H1 (cell line): ENCODE measurements around the gene FBN2. TPM values are rescaled to one million over a fixed set of nuclear protein-coding genes. Genes with fewer than 3 reads are reported as not detected.

Experiments used
- CTCF ChIA-PET: fragments of 300-600 bp; sonication (Branson Sonifier 250); formaldehyde crosslinking; loops from one replicate; lab custom pipeline; 2021; ENCODE audit not compliant: partially characterized antibody; lab: Charles Lee
- POLR2A ChIA-PET: fragments of 300-600 bp; sonication (Branson Sonifier 250); formaldehyde crosslinking; loops from one replicate; lab custom pipeline; 2021; ENCODE audit warnings: inconsistent platforms; ENCODE audit not compliant: partially characterized antibody; lab: Charles Lee
- DNase-seq, 2 experiments: peaks; one replicate each; pipeline versions ENCODE4 v3.0.0 to v3.0.0-alpha.2; 2010 to 2022; ENCODE audit warnings: low spot score in 2 of 2, low read depth in 1 of 2, mixed read lengths in 1 of 2
- FAIRE-seq: peaks from 2 replicates; lab custom pipeline; 2011; peaks lifted over from hg19 to GRCh38; lab: Jason Lieb, UNC
- H2AFZ ChIP-seq: 2 replicates; pipeline ENCODE4 v1.8.1; 2012; ENCODE audit warnings: low read length, inconsistent platforms
- H2AK5ac ChIP-seq: 2 replicates; pipeline ENCODE4 v1.6.1; 2013; ENCODE audit warnings: low read depth, low read length
- H2BK120ac ChIP-seq: replicated peaks from 2 replicates; pipeline ENCODE3; 2013; ENCODE audit warnings: low read depth, low read length, inconsistent platforms
- H2BK12ac ChIP-seq: 2 replicates; pipeline ENCODE4 v1.6.1; 2013; ENCODE audit warnings: low read depth, low read length
- H2BK15ac ChIP-seq: 2 replicates; pipeline ENCODE4 v1.6.1; 2013; ENCODE audit warnings: low read length
- H2BK20ac ChIP-seq: 2 replicates; pipeline ENCODE4 v1.6.1; 2013; ENCODE audit warnings: low read length
- H2BK5ac ChIP-seq: 2 replicates; pipeline ENCODE4 v1.6.1; 2013; ENCODE audit warnings: low read depth, low read length
- H3K14ac ChIP-seq: 2 replicates; pipeline ENCODE4 v1.6.1; 2013; ENCODE audit warnings: inconsistent platforms; ENCODE audit not compliant: insufficient read length
- H3K18ac ChIP-seq: 2 replicates; pipeline ENCODE4 v1.6.1; 2013; ENCODE audit warnings: low read length; ENCODE audit errors: extremely low read depth
- H3K23ac ChIP-seq: 2 replicates; pipeline ENCODE4 v1.6.1; 2013; ENCODE audit warnings: inconsistent platforms; ENCODE audit not compliant: insufficient read length
- H3K23me2 ChIP-seq: 2 replicates; pipeline ENCODE4 v1.6.1; 2013; ENCODE audit warnings: low read depth, low read length
- H3K27ac ChIP-seq: 2 replicates; pipeline ENCODE4 v1.6.1; 2011; ENCODE audit warnings: low read depth, low read length, inconsistent platforms
- H3K27me3 ChIP-seq, 4 experiments: replicated peaks in 1 of 4; 1 replicate in 1 of 4; 2 replicates in 3 of 4; pipeline versions ENCODE4 v1.6.1 to v1.8.1; 2011 to 2013; ENCODE audit warnings: low read length in 3 of 4, mild to moderate bottlenecking in 3 of 4, inconsistent platforms in 2 of 4, mixed read lengths in 2 of 4, moderate library complexity in 1 of 4; ENCODE audit not compliant: control insufficient read depth in 3 of 4, insufficient read depth in 3 of 4; ENCODE audit errors: extremely low read depth in 1 of 4
- H3K36me3 ChIP-seq, 4 experiments: 2 replicates each; pipeline versions ENCODE4 v1.6.1 to v1.8.1; 2011 to 2013; ENCODE audit warnings: mild to moderate bottlenecking in 4 of 4, low read length in 3 of 4, moderate library complexity in 2 of 4, control low read depth in 1 of 4, inconsistent platforms in 1 of 4; ENCODE audit not compliant: insufficient read depth in 4 of 4, control insufficient read depth in 2 of 4
- H3K4ac ChIP-seq: replicated peaks from 2 replicates; pipeline ENCODE3; 2013; ENCODE audit warnings: low read length, low read depth, mixed read lengths, inconsistent platforms; ENCODE audit not compliant: insufficient read length
- H3K4me1 ChIP-seq, 4 experiments: replicated peaks in 1 of 4; 1 replicate in 1 of 4; 2 replicates in 3 of 4; pipeline versions ENCODE4 v1.6.1 to v1.8.1; 2011 to 2013; ENCODE audit warnings: low read length in 3 of 4, inconsistent platforms in 2 of 4, mixed read lengths in 1 of 4; ENCODE audit not compliant: insufficient read depth in 4 of 4, control insufficient read depth in 3 of 4
- H3K4me2 ChIP-seq, 2 experiments: 2 replicates each; pipeline versions ENCODE4 v1.6.1 to v1.8.1; 2011 to 2013; ENCODE audit warnings: low read depth in 2 of 2, low read length in 2 of 2, control low read depth in 1 of 2, inconsistent platforms in 1 of 2, mild to moderate bottlenecking in 1 of 2; ENCODE audit not compliant: insufficient read depth in 1 of 2
- H3K4me3 ChIP-seq, 4 experiments: fragments of 200-600, 300-600 bp in 1 of 4; sonication (generic), shearing (Covaris generic), sonication (Bioruptor Twin) in 1 of 4; 2 replicates each; pipeline versions ENCODE4 v1.5.1 to v1.8.1; 2011 to 2016; ENCODE audit warnings: low read length in 4 of 4, low read depth in 3 of 4, control low read depth in 2 of 4, inconsistent platforms in 2 of 4, mild to moderate bottlenecking in 2 of 4, mixed read lengths in 1 of 4, moderate library complexity in 1 of 4; ENCODE audit not compliant: insufficient read depth in 2 of 4; ENCODE audit errors: extremely low read depth in 1 of 4
- H3K56ac ChIP-seq: replicated peaks from 2 replicates; pipeline ENCODE3; 2013; ENCODE audit warnings: low read depth, mild to moderate bottlenecking, mixed read lengths, low read length, inconsistent platforms; ENCODE audit not compliant: insufficient read length
- H3K79me1 ChIP-seq: 2 replicates; pipeline ENCODE4 v1.6.1; 2013; ENCODE audit warnings: low read depth, low read length, control low read depth
- H3K79me2 ChIP-seq, 2 experiments: 2 replicates each; pipeline versions ENCODE4 v1.6.1 to v1.8.1; 2012 to 2013; ENCODE audit warnings: low read length in 2 of 2, mild to moderate bottlenecking in 2 of 2, inconsistent platforms in 1 of 2; ENCODE audit not compliant: insufficient read depth in 2 of 2, control insufficient read depth in 1 of 2
- H3K9ac ChIP-seq, 4 experiments: replicated peaks in 1 of 4; 1 replicate in 1 of 4; 2 replicates in 3 of 4; pipeline versions ENCODE4 v1.6.1 to v1.8.1; 2011 to 2013; ENCODE audit warnings: low read depth in 3 of 4, low read length in 3 of 4, control low read depth in 2 of 4, mild to moderate bottlenecking in 2 of 4, moderate library complexity in 2 of 4, inconsistent platforms in 1 of 4; ENCODE audit errors: extremely low read depth in 1 of 4
- H3K9me3 ChIP-seq, 2 experiments: 2 replicates each; pipeline versions ENCODE4 v1.6.1 to v1.8.1; 2012 to 2013; ENCODE audit warnings: mild to moderate bottlenecking in 2 of 2, moderate library complexity in 2 of 2, control low read depth in 1 of 2, inconsistent platforms in 1 of 2, low read depth in 1 of 2, low read length in 1 of 2, mixed read lengths in 1 of 2; ENCODE audit not compliant: insufficient read depth in 2 of 2
- H4K20me1 ChIP-seq, 2 experiments: replicated peaks in 1 of 2; 2 replicates each; pipeline versions ENCODE3 to v1.8.1; 2011 to 2013; ENCODE audit warnings: inconsistent platforms in 2 of 2, low read length in 2 of 2, mild to moderate bottlenecking in 1 of 2; ENCODE audit not compliant: insufficient read depth in 2 of 2, control insufficient read depth in 1 of 2
- H4K5ac ChIP-seq: 2 replicates; pipeline ENCODE4 v1.6.1; 2013; ENCODE audit warnings: low read length, low read depth, mixed read lengths, inconsistent platforms; ENCODE audit not compliant: insufficient read length
- H4K8ac ChIP-seq: 2 replicates; pipeline ENCODE4 v1.8.0; 2013; ENCODE audit warnings: mild to moderate bottlenecking, moderate library complexity, low read length, inconsistent platforms; ENCODE audit not compliant: insufficient read depth; ENCODE audit errors: extremely low read depth
- H4K91ac ChIP-seq: replicated peaks from 2 replicates; pipeline ENCODE3; 2013; ENCODE audit warnings: low read length, mixed read lengths, inconsistent platforms; ENCODE audit not compliant: insufficient read length
- RBBP5 ChIP-seq: IDR thresholded peaks from 2 replicates; pipeline ENCODE4 v1.7.1; 2012; ENCODE audit warnings: low read depth, mild to moderate bottlenecking, inconsistent platforms, low read length, moderate library complexity, borderline replicate concordance
- RFX5 ChIP-seq: IDR thresholded peaks from 2 replicates; pipeline ENCODE4 v1.6.1; 2011; ENCODE audit warnings: low read depth, low read length, improper control_type of control experiment, borderline replicate concordance
- WGBS, 2 experiments: shearing (Covaris generic) in 1 of 2; methylation state at CpG; one replicate each; pipeline versions ENCODE4 v1.1.6 to v1.1.7; 2013 to 2015; ENCODE audit warnings: low lambda C conversion rate in 2 of 2, mixed read lengths in 2 of 2, inconsistent platforms in 1 of 2, low coverage in 1 of 2, missing lambda C conversion rate in 1 of 2; ENCODE audit not compliant: insufficient replicate concordance in 2 of 2, insufficient coverage in 1 of 2, insufficient read length in 1 of 2; ENCODE audit errors: extremely low coverage in 1 of 2, missing lambda C conversion rate in 1 of 2; 5-methylcytosine and 5-hydroxymethylcytosine counted together
- polyA plus RNA-seq, 7 experiments: library from polyadenylated mRNA; depleted of rRNA in 3 of 7; stranded (reverse) in 5 of 7; unstranded in 2 of 7; fragments of >200 nt in 5 of 7; fragments of 200-250 nt in 2 of 7; gene quantifications; 1 replicate in 5 of 7; 2 replicates in 1 of 7; 4 replicates in 1 of 7; pipeline versions ENCODE4 v1.2.1 to v1.2.3, GENCODE V29; 2011 to 2013; ENCODE audit warnings: missing spikeins in 2 of 7, mixed read lengths in 2 of 7
- total RNA-seq: library from RNA; stranded (reverse); fragmentation: NEBNext Ultra II Directional; extraction: Animal tissue kit (Norgen Biotek cat#: 25700); gene quantifications from 2 replicates; pipeline ENCODE4 v1.2.1, GENCODE V29; 2021

The FBN2 gene
- total and polyA plus RNA-seq, 2 of the 8 experiments (the other 6 are each of a cell fraction or from before 2014, with no cell fraction given): 14.1 to 16.3 TPM

DNA sequence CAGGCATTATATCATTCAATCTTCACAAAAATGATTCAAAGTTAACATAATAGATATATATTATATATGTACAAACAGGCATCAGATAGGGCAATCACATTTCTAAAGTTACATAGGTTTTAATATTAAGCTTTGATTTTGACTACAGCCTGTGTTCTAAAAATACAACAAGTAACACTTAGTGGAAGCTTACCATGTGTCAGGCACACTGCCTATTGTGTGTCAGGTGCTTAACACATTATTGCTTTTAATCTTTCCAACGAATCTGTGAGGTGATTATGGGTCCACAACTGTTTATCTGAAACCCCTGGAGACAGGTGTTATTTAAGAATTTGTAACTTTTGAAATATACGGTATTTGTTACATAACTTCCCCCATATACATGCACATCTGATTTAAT, 25.2 kb downstream of the FBN2 start:
- no peak overlapping the region for H3K18ac ChIP-seq

More for the DNA sequence above, 25.2 kb downstream of the FBN2 start:
- WGBS, 2 experiments: 92% methylated on average over 2 of the region's 2 CpGs; no CpG with 5 or more reads in 1 of the 2 experiments
- TF ChIP-seq RFX5 (no peak), RBBP5 (no peak)
- no peak overlapping the region for H3K9ac ChIP-seq
- no peaks in the 10 kb centered on the region for H3K27me3 ChIP-seq
- no peak overlapping the region for H3K23ac ChIP-seq
- H3K79me1 ChIP-seq: no peaks in the 10 kb centered on the region
- H2BK12ac ChIP-seq: no peak overlapping the region
- H2AK5ac ChIP-seq: no peak overlapping the region
- H2AFZ ChIP-seq: no peak overlapping the region
- ChIA-PET POLR2A (no interaction called here), CTCF (no interaction called here)
- FAIRE-seq (no peak), DNase-seq (no peak)
- no peak overlapping the region for H2BK120ac ChIP-seq
- H3K4me2 ChIP-seq: no peak overlapping the region
- H3K23me2 ChIP-seq: no peaks in the 10 kb centered on the region
- H4K5ac ChIP-seq: no peak overlapping the region
- H4K8ac ChIP-seq: no peak overlapping the region
- H2BK5ac ChIP-seq: no peak overlapping the region
- H2BK20ac ChIP-seq: no peak overlapping the region
- no peak overlapping the region for H3K14ac ChIP-seq
- no peaks in the 10 kb centered on the region for H3K4me1 ChIP-seq
- no peak overlapping the region for H3K27ac ChIP-seq
- H3K56ac ChIP-seq: no peak overlapping the region
- no peaks in the 10 kb centered on the region for H3K9me3 ChIP-seq
- H3K36me3 ChIP-seq: no peaks in the 10 kb centered on the region; a peak in 3 of 8 replicates
- H2BK15ac ChIP-seq: no peak overlapping the region
- H3K4me3 ChIP-seq: no peak overlapping the region
- no peak overlapping the region for H4K91ac ChIP-seq
- H3K4ac ChIP-seq: no peak overlapping the region
- no peaks in the 10 kb centered on the region for H3K79me2 ChIP-seq
- no peaks in the 10 kb centered on the region for H4K20me1 ChIP-seq
